Measurements from ENCODE around the gene KIAA1755.

Gene KIAA1755

DNA sequence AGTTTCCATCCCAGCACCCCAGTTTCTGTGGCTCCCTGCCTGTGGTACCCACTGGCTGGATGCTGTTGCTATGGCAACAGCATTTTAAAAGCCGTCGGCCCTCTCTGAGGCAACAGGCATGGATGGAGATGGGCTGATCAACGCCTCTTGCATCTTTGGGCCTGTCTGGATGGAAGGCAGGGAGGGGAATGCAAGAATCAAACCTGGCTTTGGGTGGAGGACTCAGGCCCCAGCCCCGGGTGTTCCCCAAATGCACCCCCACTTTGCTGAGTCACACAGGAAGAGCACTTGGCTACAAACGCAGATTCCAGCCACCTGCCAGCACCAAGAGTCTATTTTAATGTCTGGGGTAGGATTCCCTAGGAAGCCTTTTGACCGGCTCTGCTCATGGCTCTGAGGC lies 49.8 kb downstream of the KIAA1755 start:
- H3K4me3 ChIP-seq (replicated peaks; ENCODE audit: low read depth, low read length), result no peak overlapping the region
- DNase-seq (ENCODE audit: extremely low read depth, low read depth), result no peak
- no peak for TF ChIP-seq CTCF (IDR thresholded peaks at IDR 0.05; ENCODE audit: low read depth, low read length, missing control alignments)

DNA sequence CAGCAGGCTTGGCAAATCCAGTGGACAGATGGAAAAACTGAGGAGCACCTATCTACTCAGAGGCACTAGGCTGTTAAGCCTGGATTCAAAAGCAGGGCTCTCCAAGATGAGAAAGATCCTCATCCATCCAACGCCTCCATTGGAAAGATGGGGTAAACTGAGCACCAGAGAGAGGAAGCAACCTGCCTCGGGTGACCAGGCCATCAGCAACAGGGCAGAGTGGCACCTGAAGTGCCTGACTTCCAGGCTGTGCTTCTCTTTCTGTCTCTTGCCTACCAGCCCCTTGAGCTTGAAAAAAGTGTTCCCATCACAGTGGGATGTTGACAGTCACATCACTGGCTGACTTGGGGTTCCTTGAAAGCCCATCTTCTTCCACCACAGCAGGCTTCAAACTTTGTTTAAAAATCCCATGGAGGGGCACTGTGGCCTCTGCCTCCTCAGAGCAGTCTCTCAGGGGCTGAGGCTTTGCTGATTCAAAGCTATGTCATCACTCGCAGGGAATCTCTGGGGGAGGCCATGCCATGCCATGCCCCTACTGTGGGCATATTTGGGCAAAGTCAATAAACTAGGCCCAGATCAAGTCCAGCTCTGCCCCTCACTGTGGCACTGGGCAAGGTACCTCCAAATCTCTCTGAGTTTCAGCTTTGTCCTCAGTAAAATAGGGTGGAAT lies 50.7 kb downstream of the KIAA1755 start:
- TF ChIP-seq CTCF (IDR thresholded peaks at IDR 0.05; ENCODE audit: low read depth, low read length, missing control alignments), result no peak
- H3K4me3 ChIP-seq (replicated peaks; ENCODE audit: low read depth, low read length), result no peak overlapping the region
- no peak for DNase-seq (ENCODE audit: extremely low read depth, low read depth)

- DNase-seq (ENCODE audit: extremely low read depth, low read depth), result no peak
- no peak overlapping the region for H3K4me3 ChIP-seq (replicated peaks; ENCODE audit: low read depth, low read length)
- no peak for TF ChIP-seq CTCF (IDR thresholded peaks at IDR 0.05; ENCODE audit: low read depth, low read length, missing control alignments)
Observed at GRCh38 chr20:38209054-38209675, 51.4 kb downstream of the KIAA1755 start.

DNA sequence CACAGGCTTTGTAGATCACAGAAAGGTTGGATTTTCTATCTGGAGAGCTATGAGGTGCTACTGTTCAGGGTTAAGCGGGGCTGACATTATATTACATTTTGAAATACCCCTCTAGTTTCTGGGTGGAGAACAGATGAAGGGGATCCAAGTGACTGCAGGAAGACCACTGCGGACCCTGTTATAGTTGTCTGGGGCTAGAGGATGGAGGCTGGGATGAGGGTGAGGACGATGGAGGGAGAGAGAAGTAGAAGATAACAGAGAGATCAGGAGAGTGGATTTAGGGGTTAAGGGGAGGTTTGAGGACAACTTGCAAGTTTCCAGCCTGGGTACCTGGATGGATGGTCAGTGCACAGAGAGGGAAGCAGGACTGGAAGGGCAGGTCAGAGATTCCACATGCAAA lies 52.0 kb downstream of the KIAA1755 start:
- DNase-seq (ENCODE audit: extremely low read depth, low read depth), result no peak
- TF ChIP-seq CTCF (IDR thresholded peaks at IDR 0.05; ENCODE audit: low read depth, low read length, missing control alignments), result no peak
- H3K4me3 ChIP-seq (replicated peaks; ENCODE audit: low read depth, low read length), result no peak overlapping the region

- DNase-seq (ENCODE audit: extremely low read depth, low read depth), result no peak
- no peak for TF ChIP-seq CTCF (IDR thresholded peaks at IDR 0.05; ENCODE audit: low read depth, low read length, missing control alignments)
- H3K4me3 ChIP-seq (replicated peaks; ENCODE audit: low read depth, low read length), result no peak overlapping the region
Observed at GRCh38 chr20:38208088-38208487, 52.4 kb downstream of the KIAA1755 start.

GRCh38 chr20:38207621-38208020 lies 52.9 kb downstream of the KIAA1755 start:
- no peak overlapping the region for H3K4me3 ChIP-seq (replicated peaks; ENCODE audit: low read depth, low read length)
- no peak for DNase-seq (ENCODE audit: extremely low read depth, low read depth)

More at GRCh38 chr20:38207621-38208020, 52.9 kb downstream of the KIAA1755 start:
- no peak for TF ChIP-seq CTCF (IDR thresholded peaks at IDR 0.05; ENCODE audit: low read depth, low read length, missing control alignments)
